HL-60 (cell line): ENCODE measurements around the gene ZNF385D.

Source experiments
- CTCF ChIP-seq: IDR thresholded peaks from one replicate; pipeline ENCODE4 v1.5.1; 2011; ENCODE audit warnings: low read length, control low read depth, inconsistent platforms; ENCODE audit not compliant: insufficient read depth
- POLR2AphosphoS5 ChIP-seq: IDR thresholded peaks from 2 replicates; pipeline ENCODE4 v1.6.1; 2012; ENCODE audit warnings: low read depth
- REST ChIP-seq: IDR thresholded peaks from 2 replicates; pipeline ENCODE4 v1.6.1; 2012; ENCODE audit warnings: low read depth; ENCODE audit not compliant: insufficient replicate concordance

- TF ChIP-seq CTCF = no peak
- no peak for TF ChIP-seq POLR2AphosphoS5
- no peak for TF ChIP-seq REST
Observed at GRCh38 chr3:21487520-21487919, 263.5 kb downstream of the ZNF385D start.
